ENCODE data around the gene SMIM45.
A peak's percentile ranks its signal among the peaks of the same experiment; 100 is the strongest.

SMIM45 gene

GRCh38 chr22:41913842-41914534 lies 38.0 kb upstream of the SMIM45 start (continued):
- no peak for TF ChIP-seq USF1 (IDR thresholded peaks at IDR 0.05; ENCODE audit: borderline replicate concordance, extremely low read length, insufficient read depth, low read depth, low read length)
- 0 out of 2 replicates have a peak, but pooled peaks have one; percentile 25 for TF ChIP-seq MXI1 (IDR thresholded peaks at IDR 0.05; ENCODE audit: low read depth, low read length)
- no peak for TF ChIP-seq GABPA (IDR thresholded peaks at IDR 0.05; ENCODE audit: low read depth)
- 0 out of 2 replicates have a peak, but pooled peaks have one; percentile 19 for TF ChIP-seq NKRF (conservative IDR thresholded peaks at IDR 0.05)
- TF ChIP-seq LARP7 (IDR thresholded peaks at IDR 0.05): peak; percentile 46; the same call in 1 of the 2 replicates
- TF ChIP-seq ZNF592 (IDR thresholded peaks at IDR 0.05): peak; percentile 16; the same call in 1 of the 2 replicates
- TF ChIP-seq BCL3 (IDR thresholded peaks at IDR 0.05; ENCODE audit: borderline replicate concordance, insufficient read depth, low read depth, low read length, poor library complexity, severe bottlenecking): no peak
- no peak for TF ChIP-seq E2F8 (IDR thresholded peaks at IDR 0.05; ENCODE audit: low read depth, partially characterized antibody)
- no peak for TF ChIP-seq CHD1 (IDR thresholded peaks at IDR 0.05; ENCODE audit: low read depth, low read length)
- no peak for TF ChIP-seq RAD21 (IDR thresholded peaks at IDR 0.05; ENCODE audit: insufficient read depth, low read depth, low read length)
- no peak for TF ChIP-seq ZBTB4 (CRISPR knock-in tag; IDR thresholded peaks at IDR 0.05)
- TF ChIP-seq BHLHE40 (IDR thresholded peaks at IDR 0.05; ENCODE audit: borderline replicate concordance in 1 of 2, low read depth in 2 of 2, low read length in 1 of 2): peak; percentile 73 to 96; a peak in 3 of 4 replicates
